Activated CD4-positive, alpha-beta T cell treated with anti-CD3 and anti-CD28 coated beads, Interleukin-2, Interleukin-4, amounts not matched to agents 100 ng/mL and 50 ng/mL, durations not matched to agents 16 hours and 8 hours (primary cell): ENCODE data around the gene FKBP6.
"Not testable (repeated sequence)": the region's sequence is repeated elsewhere in the genome, so short reads cannot be mapped to it uniquely, and the experiment has no call there.

Experiments
- DNase-seq: peaks from one replicate; pipeline ENCODE4 v3.0.0-alpha.2; 2020; ENCODE audit warnings: low spot score

The FKBP6 gene

GRCh38 chr7:73358590-73359275 is 30.8 kb downstream of the FKBP6 start:
- no peak for DNase-seq

GRCh38 chr7:73359306-73359705 is 31.3 kb downstream of the FKBP6 start:
- no peak for DNase-seq

GRCh38 chr7:73359746-73360375 is 31.9 kb downstream of the FKBP6 start:
- DNase-seq: no peak

GRCh38 chr7:73360590-73360989 is 32.6 kb downstream of the FKBP6 start:
- not testable (repeated sequence) for DNase-seq

GRCh38 chr7:73363225-73364005 is 35.5 kb downstream of the FKBP6 start:
- no peak for DNase-seq

- DNase-seq: no peak
Observed at GRCh38 chr7:73364006-73364728, 36.2 kb downstream of the FKBP6 start.

GRCh38 chr7:73366127-73366526 is 38.2 kb downstream of the FKBP6 start:
- DNase-seq: no peak

GRCh38 chr7:73366990-73367389 is 39.0 kb downstream of the FKBP6 start:
- DNase-seq: no peak

GRCh38 chr7:73369009-73369408 is 41.0 kb downstream of the FKBP6 start:
- DNase-seq: no peak

- no peak for DNase-seq
Observed at GRCh38 chr7:73369622-73370021, 41.7 kb downstream of the FKBP6 start.

- no peak for DNase-seq
Observed at GRCh38 chr7:73373741-73374140, 45.8 kb downstream of the FKBP6 start.

- not testable (repeated sequence) for DNase-seq
Observed at GRCh38 chr7:73376262-73376661, 48.3 kb downstream of the FKBP6 start.

GRCh38 chr7:73376671-73377412 is 48.9 kb downstream of the FKBP6 start:
- DNase-seq: no peak

- DNase-seq: not testable (repeated sequence)
Observed at GRCh38 chr7:73377413-73378200, 49.6 kb downstream of the FKBP6 start.

- no peak for DNase-seq
Observed at GRCh38 chr7:73382934-73383503, 55.1 kb downstream of the FKBP6 start.

GRCh38 chr7:73387221-73387828 is 59.4 kb downstream of the FKBP6 start:
- no peak for DNase-seq

- DNase-seq: no peak
Observed at GRCh38 chr7:73387908-73388414, 60.0 kb downstream of the FKBP6 start.

- no peak for DNase-seq
Observed at GRCh38 chr7:73391396-73391795, 63.4 kb downstream of the FKBP6 start.

GRCh38 chr7:73394422-73394821 is 66.5 kb downstream of the FKBP6 start:
- DNase-seq: no peak
